Measurements from ENCODE around the gene SCGB3A2.

The SCGB3A2 gene

GRCh38 chr5:147878066-147878759 lies at the start of gene SCGB3A2:
Gene SCGB3A2, plus strand, starts transcription at chr5:147878711. Its CDS starts 93 bp downstream, at chr5:147878804.
- TF ChIP-seq CTCF (IDR thresholded peaks at IDR 0.05; ENCODE audit: insufficient read depth, low read length, missing control alignments) = no peak
- ChIA-PET CTCF (no interaction called here), POLR2A (no interaction called here)
- no peak within 1 kb of the TSS for H3K4me3 ChIP-seq (ENCODE audit: low read depth, low read length)
- no peak for DNase-seq (ENCODE audit: low read depth, low spot score)

GRCh38 chr5:147830035-147830434 lies 48.5 kb upstream of the SCGB3A2 start:
- POLR2A ChIA-PET = no interaction called here
- no peak for DNase-seq (ENCODE audit: low read depth, low spot score)
- CTCF ChIA-PET = no interaction called here
- TF ChIP-seq CTCF (IDR thresholded peaks at IDR 0.05; ENCODE audit: insufficient read depth, low read length, missing control alignments) = no peak
- H3K4me3 ChIP-seq (ENCODE audit: low read depth, low read length) = no peak overlapping the region

GRCh38 chr5:147831465-147831864 lies 47.0 kb upstream of the SCGB3A2 start, which contains the start of gene SPINK1:
Gene SPINK1, minus strand, starts transcription at chr5:147831671. Its CDS starts 94 bp downstream, at chr5:147831577.
- H3K4me3 ChIP-seq (ENCODE audit: low read depth, low read length) = no peak within 1 kb of the TSS
- no peak for TF ChIP-seq CTCF (IDR thresholded peaks at IDR 0.05; ENCODE audit: insufficient read depth, low read length, missing control alignments)
- no peak for DNase-seq (ENCODE audit: low read depth, low spot score)
- POLR2A ChIA-PET = no interaction called here
- CTCF ChIA-PET = no interaction called here

- no peak overlapping the region for H3K4me3 ChIP-seq (ENCODE audit: low read depth, low read length)
- no peak for TF ChIP-seq CTCF (IDR thresholded peaks at IDR 0.05; ENCODE audit: insufficient read depth, low read length, missing control alignments)
- ChIA-PET POLR2A (no interaction called here), CTCF (interaction anchor here (2.5 kb wide), 1 partner anchor 10 kb away, joined by 10 read pairs; no protein-coding TSS in a partner anchor)
- no peak for DNase-seq (ENCODE audit: low read depth, low spot score)
Observed at GRCh38 chr5:147832541-147832940, 46.0 kb upstream of the SCGB3A2 start.

GRCh38 chr5:147835386-147835798 lies 43.1 kb upstream of the SCGB3A2 start:
- no peak for TF ChIP-seq CTCF (IDR thresholded peaks at IDR 0.05; ENCODE audit: insufficient read depth, low read length, missing control alignments)
- DNase-seq (ENCODE audit: low read depth, low spot score) = no peak
- H3K4me3 ChIP-seq (ENCODE audit: low read depth, low read length) = no peak overlapping the region
- CTCF ChIA-PET = interaction anchor here (1.4 kb wide), 1 partner anchor 22 kb away, joined by 3 read pairs; no protein-coding TSS in a partner anchor
- POLR2A ChIA-PET = no interaction called here

- CTCF ChIA-PET = interaction anchor here (1.4 kb wide), 1 partner anchor 21 kb away, joined by 3 read pairs; no protein-coding TSS in a partner anchor
- POLR2A ChIA-PET = no interaction called here
- DNase-seq (ENCODE audit: low read depth, low spot score) = no peak
- no peak for TF ChIP-seq CTCF (IDR thresholded peaks at IDR 0.05; ENCODE audit: insufficient read depth, low read length, missing control alignments)
- no peak overlapping the region for H3K4me3 ChIP-seq (ENCODE audit: low read depth, low read length)
Observed at GRCh38 chr5:147836439-147836838, 42.1 kb upstream of the SCGB3A2 start.
